Ascending aorta (tissue), 2 donors: Measurements from ENCODE around the gene ZC2HC1B. TPM values are rescaled to one million over a fixed set of nuclear protein-coding genes. Genes with fewer than 3 reads are reported as not detected.

Experiments used
- DNase-seq, 2 donors: peaks; one replicate each; pipeline ENCODE4 v3.0.0-alpha.2; 2019; ENCODE audit warnings: low spot score in 2 of 2
- H3K27ac ChIP-seq, 2 donors: fragments of 200-600 bp; sonication (generic); one replicate each; pipeline ENCODE4 v1.5.1; 2016 to 2017; ENCODE audit warnings: mild to moderate bottlenecking in 1 of 2
- H3K27me3 ChIP-seq: fragments of 200-600 bp; sonication (generic); one replicate; pipeline ENCODE4 v1.5.1; 2017
- H3K36me3 ChIP-seq, 2 donors: fragments of 200-600 bp; sonication (generic); one replicate each; pipeline ENCODE4 v1.5.1; 2016
- H3K4me1 ChIP-seq, 2 donors: fragments of 200-600 bp; sonication (generic); one replicate each; pipeline ENCODE4 v1.5.1; 2016 to 2017; ENCODE audit warnings: mild to moderate bottlenecking in 1 of 2
- H3K4me3 ChIP-seq, 2 donors: fragments of 200-600 bp; sonication (generic); one replicate each; pipeline ENCODE4 v1.5.1; 2016 to 2017; ENCODE audit warnings: mild to moderate bottlenecking in 1 of 2
- H3K9me3 ChIP-seq, 2 donors: fragments of 200-600 bp; sonication (generic); one replicate each; pipeline ENCODE4 v1.5.1; 2016
- intact Hi-C: fragments of 100-400 bp; cut with DNase I; formaldehyde crosslinking; loops from one replicate; pipeline ENCODE4 v1.15.1; 2023
- total RNA-seq: library from RNA; depleted of rRNA; stranded (reverse); fragments of >200 nt; gene quantifications from one replicate; pipeline ENCODE4 v1.1.0, GENCODE V29; 2016
- TF ChIP-seq, protein P1 (sequence below), 3 experiments: fragments of 200-600 bp in 2 of 3; fragments of 450-650 bp in 1 of 3; sonication (generic) in 2 of 3; IDR thresholded peaks; one replicate each; pipeline ENCODE4 v1.5.1; 2016 to 2019; ENCODE audit warnings: antibody characterized with exemption in 3 of 3, mild to moderate bottlenecking in 1 of 3, moderate library complexity in 1 of 3

Gene ZC2HC1B
- total RNA-seq, 1 donor from 2014 or later, result not detected

DNA sequence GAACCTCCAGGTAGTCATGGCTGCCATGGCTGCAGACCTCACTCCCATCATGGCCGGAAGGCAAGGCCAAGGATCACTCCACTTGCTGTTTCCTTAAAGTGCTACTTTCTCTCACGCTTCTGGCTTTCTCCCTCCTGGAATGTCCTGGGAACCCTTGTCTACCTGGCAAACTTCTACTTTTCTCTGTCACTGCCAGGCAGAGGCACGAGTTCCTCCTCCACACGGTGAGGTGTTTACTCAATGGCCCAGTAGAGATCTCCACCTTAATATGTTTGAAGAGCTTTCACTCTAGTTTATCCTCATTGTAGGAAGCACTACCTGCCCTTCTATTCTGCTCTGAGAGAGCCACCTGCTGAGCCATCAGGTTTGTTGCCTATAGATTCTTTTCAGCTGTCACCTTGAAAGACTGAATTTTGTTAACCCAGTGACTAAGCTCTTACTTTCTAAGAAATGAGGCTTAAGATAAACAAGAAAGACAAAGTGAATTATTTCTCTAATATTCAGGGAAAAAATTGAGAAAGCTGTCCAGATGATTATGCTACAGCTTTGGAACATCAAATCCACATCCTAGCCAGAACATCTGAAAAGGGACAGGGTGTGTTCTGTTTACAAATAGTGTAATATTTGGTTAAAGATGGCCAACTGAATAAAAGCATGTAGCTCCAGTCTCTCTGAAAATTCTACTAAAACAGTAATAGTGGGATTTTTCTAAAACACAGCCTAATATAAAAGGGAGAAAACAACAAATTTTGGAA, 88.8 kb downstream of the ZC2HC1B start:
- DNase-seq, result no peak
- Histone ChIP-seq H3K9me3 (no peaks in the 10 kb centered on the region), H3K4me1 (no peaks in the 10 kb centered on the region), H3K27me3 (no peaks in the 10 kb centered on the region), H3K4me3 (no peak overlapping the region), H3K36me3 (peaks cover 0 to 10% of the 10 kb centered on the region in 2 donors), H3K27ac (no peak overlapping the region)
- intact Hi-C loops, result no loop called here
- TF ChIP-seq, protein P1, sequence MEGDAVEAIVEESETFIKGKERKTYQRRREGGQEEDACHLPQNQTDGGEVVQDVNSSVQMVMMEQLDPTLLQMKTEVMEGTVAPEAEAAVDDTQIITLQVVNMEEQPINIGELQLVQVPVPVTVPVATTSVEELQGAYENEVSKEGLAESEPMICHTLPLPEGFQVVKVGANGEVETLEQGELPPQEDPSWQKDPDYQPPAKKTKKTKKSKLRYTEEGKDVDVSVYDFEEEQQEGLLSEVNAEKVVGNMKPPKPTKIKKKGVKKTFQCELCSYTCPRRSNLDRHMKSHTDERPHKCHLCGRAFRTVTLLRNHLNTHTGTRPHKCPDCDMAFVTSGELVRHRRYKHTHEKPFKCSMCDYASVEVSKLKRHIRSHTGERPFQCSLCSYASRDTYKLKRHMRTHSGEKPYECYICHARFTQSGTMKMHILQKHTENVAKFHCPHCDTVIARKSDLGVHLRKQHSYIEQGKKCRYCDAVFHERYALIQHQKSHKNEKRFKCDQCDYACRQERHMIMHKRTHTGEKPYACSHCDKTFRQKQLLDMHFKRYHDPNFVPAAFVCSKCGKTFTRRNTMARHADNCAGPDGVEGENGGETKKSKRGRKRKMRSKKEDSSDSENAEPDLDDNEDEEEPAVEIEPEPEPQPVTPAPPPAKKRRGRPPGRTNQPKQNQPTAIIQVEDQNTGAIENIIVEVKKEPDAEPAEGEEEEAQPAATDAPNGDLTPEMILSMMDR (IDR thresholded peaks at IDR 0.05), result no peak

DNA sequence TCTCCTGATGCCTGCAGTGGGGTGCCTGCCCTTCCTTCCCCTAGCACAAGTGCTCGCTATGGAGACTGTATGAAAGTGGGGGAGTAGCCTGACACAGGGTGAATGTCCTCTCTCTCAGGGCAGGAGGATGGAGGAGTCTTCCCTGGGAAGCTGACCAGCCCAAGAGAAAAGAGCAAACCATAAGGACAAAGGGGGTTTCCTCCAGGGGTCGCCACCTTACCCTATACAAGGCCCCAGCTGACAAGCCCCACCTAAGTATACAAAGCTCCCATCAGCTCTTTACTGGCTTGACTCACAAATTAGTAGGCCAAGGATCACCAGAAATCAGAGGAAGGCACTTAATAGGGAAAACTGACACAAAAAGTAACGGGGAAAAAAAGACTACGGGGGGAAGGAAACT, 89.6 kb downstream of the ZC2HC1B start:
- Histone ChIP-seq H3K36me3 (peaks cover 0 to 9% of the 10 kb centered on the region in 2 donors), H3K27me3 (no peaks in the 10 kb centered on the region), H3K9me3 (no peaks in the 10 kb centered on the region), H3K27ac (no peak overlapping the region), H3K4me3 (no peak overlapping the region), H3K4me1 (no peaks in the 10 kb centered on the region)
- intact Hi-C loops, result no loop called here
- no peak for DNase-seq
- TF ChIP-seq, protein P1 (IDR thresholded peaks at IDR 0.05), result no peak

DNA sequence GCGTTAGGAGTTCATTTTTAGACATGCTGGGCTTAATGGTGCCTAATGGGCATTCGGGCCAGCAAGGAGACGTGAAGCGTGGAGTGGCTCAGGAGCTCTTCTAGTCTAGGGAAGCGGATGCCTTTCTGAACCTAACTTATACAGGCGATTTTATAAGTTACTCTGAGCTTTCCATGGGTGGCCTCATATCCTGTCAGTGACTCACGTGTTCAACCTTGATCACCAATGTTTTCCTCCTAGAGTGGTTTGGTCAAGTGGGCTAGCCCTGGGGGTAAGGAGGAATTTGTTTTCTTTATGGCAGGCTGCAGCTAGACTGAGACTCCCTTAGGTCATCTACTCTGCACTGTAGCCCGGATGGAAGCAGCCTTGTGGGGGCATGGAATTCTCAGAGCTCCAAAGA, 91.7 kb downstream of the ZC2HC1B start:
- TF ChIP-seq, protein P1 (IDR thresholded peaks at IDR 0.05), result no peak
- Histone ChIP-seq H3K27ac (no peak overlapping the region), H3K36me3 (peaks cover 0 to 12% of the 10 kb centered on the region in 2 donors), H3K9me3 (no peaks in the 10 kb centered on the region), H3K4me1 (no peaks in the 10 kb centered on the region), H3K4me3 (no peak overlapping the region), H3K27me3 (no peaks in the 10 kb centered on the region)
- intact Hi-C loops, result no loop called here
- no peak for DNase-seq

DNA sequence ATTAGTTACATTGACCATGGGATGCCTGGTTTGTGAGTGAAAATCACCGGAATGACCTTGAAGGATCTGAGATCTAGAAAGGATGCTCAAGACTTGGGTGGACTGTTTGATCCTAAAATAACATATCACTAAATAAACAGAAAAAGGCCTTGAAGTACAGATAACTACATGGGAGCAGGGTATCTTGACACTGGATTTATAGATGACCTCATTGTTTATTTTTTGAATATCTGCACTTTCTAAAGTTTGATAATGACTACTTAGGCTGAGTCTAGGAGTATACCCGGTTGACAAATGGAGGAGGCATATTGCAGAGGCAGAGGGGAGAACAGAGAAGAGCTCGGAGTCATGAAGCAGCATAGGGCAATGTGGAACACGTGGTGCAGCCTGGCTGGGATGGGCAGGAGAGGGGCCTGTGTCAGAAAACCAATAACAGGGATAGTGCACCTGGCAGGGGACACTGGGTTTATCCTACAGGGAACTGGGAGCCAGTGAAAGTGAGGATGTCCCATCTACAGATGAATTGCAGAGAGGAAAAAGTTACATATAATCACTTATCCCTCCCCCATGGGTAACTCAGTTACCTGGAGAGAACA, 93.5 kb downstream of the ZC2HC1B start:
- TF ChIP-seq, protein P1 (IDR thresholded peaks at IDR 0.05), result no peak
- no peak for DNase-seq
- Histone ChIP-seq H3K27ac (no peak overlapping the region), H3K36me3 (peaks cover 0 to 9% of the 10 kb centered on the region in 2 donors), H3K27me3 (no peaks in the 10 kb centered on the region), H3K9me3 (no peaks in the 10 kb centered on the region), H3K4me1 (no peaks in the 10 kb centered on the region), H3K4me3 (no peak overlapping the region)
- intact Hi-C loops, result no loop called here

DNA sequence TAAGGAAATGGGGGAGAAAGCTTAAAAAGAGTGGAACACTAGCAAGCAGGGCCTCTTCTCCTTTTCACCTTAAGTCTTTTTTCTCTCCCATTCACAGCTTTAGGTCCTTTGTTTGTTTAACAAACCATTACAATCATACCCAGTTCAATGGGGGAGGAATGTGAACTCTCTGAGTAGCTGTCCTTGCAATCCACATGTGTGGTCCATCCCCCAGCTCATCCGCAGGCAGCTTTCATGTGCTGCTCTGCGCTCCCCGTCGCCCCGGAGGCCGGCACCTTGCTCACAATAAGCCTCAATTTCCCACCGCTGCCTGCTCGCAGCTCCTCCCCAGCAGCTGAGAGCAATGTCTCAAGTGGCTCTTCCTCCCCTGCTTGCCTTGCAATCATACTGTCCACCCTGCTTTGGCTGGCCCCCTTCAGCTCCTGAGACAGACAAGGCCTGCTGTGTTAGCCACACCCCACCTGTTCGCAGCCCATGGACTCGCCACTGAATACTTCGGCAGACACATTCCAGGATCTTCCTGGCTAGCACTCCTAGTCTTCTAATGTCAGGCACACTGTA, 94.6 kb downstream of the ZC2HC1B start:
- TF ChIP-seq, protein P1 (IDR thresholded peaks at IDR 0.05), result no peak
- no peaks in the 10 kb centered on the region for H3K9me3 ChIP-seq
- no peak overlapping the region for H3K27ac ChIP-seq
- H3K4me3 ChIP-seq, result no peak overlapping the region
- DNase-seq, result no peak
- H3K36me3 ChIP-seq, result peaks cover 0 to 12% of the 10 kb centered on the region in 2 donors
- intact Hi-C loops, result no loop called here
- H3K4me1 ChIP-seq, result no peaks in the 10 kb centered on the region
- no peaks in the 10 kb centered on the region for H3K27me3 ChIP-seq
